AG09309 (cell line): ENCODE results near the gene MGAT4C.

Source experiments
- DNase-seq: peaks from one replicate; pipeline ENCODE4 v3.0.0-alpha.2; 2010; ENCODE audit warnings: low read depth
- H3K4me3 ChIP-seq: 2 replicates; pipeline ENCODE4 v1.5.1; 2011; ENCODE audit warnings: mild to moderate bottlenecking, low read depth, low read length, moderate library complexity; ENCODE audit not compliant: control insufficient read depth
- CTCF ChIP-seq: IDR thresholded peaks from 2 replicates; pipeline ENCODE4 v1.5.1; 2011; ENCODE audit warnings: mild to moderate bottlenecking, low read depth, low read length, inconsistent platforms; ENCODE audit not compliant: insufficient read depth, control insufficient read depth; ENCODE audit errors: missing control alignments

The MGAT4C gene

DNA sequence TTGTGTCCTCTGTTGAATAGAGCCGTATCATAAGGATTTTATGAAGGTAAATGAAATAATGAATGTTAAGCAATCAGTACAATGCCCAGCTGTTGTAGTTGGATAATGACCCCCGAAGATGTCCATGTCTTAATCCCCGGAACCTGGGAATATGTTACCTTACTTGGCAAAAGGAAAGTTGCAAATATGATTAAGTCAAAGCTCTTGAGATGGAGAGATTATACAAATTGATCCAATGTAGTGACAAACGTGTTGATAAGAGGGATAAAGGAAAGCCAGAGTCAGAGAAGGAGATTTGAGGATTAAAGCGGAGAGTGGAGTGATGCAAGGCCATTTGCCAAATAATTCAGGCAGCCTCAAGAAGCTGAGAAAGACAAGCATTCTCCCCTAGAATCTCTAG is 19.2 kb upstream of the MGAT4C start:
- DNase-seq = no peak

DNA sequence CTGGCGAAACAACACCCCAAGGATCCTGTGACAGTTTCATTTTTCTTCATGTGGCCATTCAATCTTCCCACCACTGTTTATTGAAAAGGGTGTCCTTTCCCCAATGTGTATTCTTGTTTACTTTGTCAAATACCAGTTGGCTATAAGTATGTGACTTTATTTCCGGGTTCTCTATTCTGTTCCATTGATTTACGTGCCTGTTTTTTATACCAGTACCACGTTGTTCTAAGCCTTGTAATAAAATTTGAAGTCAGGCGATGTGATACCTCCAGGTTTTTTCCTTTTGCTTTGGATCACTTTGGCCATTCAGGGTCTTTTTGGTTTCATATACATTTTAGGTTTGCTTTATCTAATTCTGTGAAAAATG is 9.1 kb upstream of the MGAT4C start:
- H3K4me3 ChIP-seq = no peak overlapping the region

More for the DNA sequence above, 19.2 kb upstream of the MGAT4C start:
- TF ChIP-seq CTCF = no peak
- H3K4me3 ChIP-seq = no peak overlapping the region

GRCh38 chr12:86264451-86265328 is 8.5 kb upstream of the MGAT4C start:
- no peak for TF ChIP-seq CTCF
- H3K4me3 ChIP-seq = no peak overlapping the region
- DNase-seq = no peak

More for the DNA sequence above, 9.1 kb upstream of the MGAT4C start:
- no peak for TF ChIP-seq CTCF
- DNase-seq = no peak

- no peak overlapping the region for H3K4me3 ChIP-seq
- DNase-seq = no peak
- no peak for TF ChIP-seq CTCF
Measured at GRCh38 chr12:86261578-86261977, 5.4 kb upstream of the MGAT4C start.

- no peak overlapping the region for H3K4me3 ChIP-seq
- DNase-seq = no peak
- TF ChIP-seq CTCF = no peak
Measured at GRCh38 chr12:86261142-86261541, 5.0 kb upstream of the MGAT4C start.

- no peak for DNase-seq
- TF ChIP-seq CTCF = no peak
- no peak overlapping the region for H3K4me3 ChIP-seq
Measured at GRCh38 chr12:86260183-86260582, 4.0 kb upstream of the MGAT4C start.
